ENCODE results near the gene TIMM23. TPM values are rescaled to one million over a fixed set of nuclear protein-coding genes. Genes with fewer than 3 reads are reported as not detected.
A peak's percentile ranks its signal among the peaks of the same experiment; 100 is the strongest.

TIMM23 gene
- total RNA-seq, 1 donor from 2014 or later: 47.6 TPM

- Histone ChIP-seq H3K27ac (no peak overlapping the region), H3K4me3 (no peak overlapping the region), H3K4me1 (peaks cover 91% of the 10 kb centered on the region), H3K27me3 (no peaks in the 10 kb centered on the region), H3K36me3 (no peaks in the 10 kb centered on the region), H3K9me3 (no peaks in the 10 kb centered on the region)
- intact Hi-C loops (cut with DNase I): no loop called here
- TF ChIP-seq POLR2A (IDR thresholded peaks at IDR 0.05): no peak
- no peak for TF ChIP-seq POLR2AphosphoS5 (IDR thresholded peaks at IDR 0.05; ENCODE audit: insufficient read depth in 1 of 2, low read depth in 1 of 2)
- TF ChIP-seq CTCF (IDR thresholded peaks at IDR 0.05): no peak
- no peak for DNase-seq (ENCODE audit: extremely low spot score in 2 of 2)
These were observed 53.1 kb downstream of the TIMM23 start for GRCh38 chr10:46025406-46025805.

- Histone ChIP-seq H3K9me3 (no peaks in the 10 kb centered on the region), H3K36me3 (no peaks in the 10 kb centered on the region), H3K4me1 (peaks cover 88% of the 10 kb centered on the region), H3K27ac (no peak overlapping the region), H3K27me3 (no peaks in the 10 kb centered on the region), H3K4me3 (no peak overlapping the region)
- no peak for TF ChIP-seq POLR2AphosphoS5 (IDR thresholded peaks at IDR 0.05; ENCODE audit: insufficient read depth in 1 of 2, low read depth in 1 of 2)
- no peak for TF ChIP-seq POLR2A (IDR thresholded peaks at IDR 0.05)
- no peak for TF ChIP-seq CTCF (IDR thresholded peaks at IDR 0.05)
- intact Hi-C loops (cut with DNase I): no loop called here
- DNase-seq (ENCODE audit: extremely low spot score in 2 of 2): no peak
These were observed 53.8 kb downstream of the TIMM23 start for GRCh38 chr10:46026106-46026505.

GRCh38 chr10:46028584-46029460 is 56.5 kb downstream of the TIMM23 start:
- peak in 1 of 2 donors; percentile 36 for TF ChIP-seq POLR2AphosphoS5 (IDR thresholded peaks at IDR 0.05; ENCODE audit: insufficient read depth in 1 of 2, low read depth in 1 of 2)
- peak in 1 of 3 experiments; percentile 21 for TF ChIP-seq CTCF (IDR thresholded peaks at IDR 0.05)
- TF ChIP-seq POLR2A (IDR thresholded peaks at IDR 0.05): no peak
- H3K27me3 ChIP-seq: no peaks in the 10 kb centered on the region
- H3K4me3 ChIP-seq: peak overlapping the region; percentile 75 to 83
- intact Hi-C loops (cut with DNase I): no loop called here
- peaks cover 67% of the 10 kb centered on the region for H3K4me1 ChIP-seq
- DNase-seq (ENCODE audit: extremely low spot score in 2 of 2): no peak
- H3K36me3 ChIP-seq: no peaks in the 10 kb centered on the region
- no peaks in the 10 kb centered on the region for H3K9me3 ChIP-seq
- peak overlapping the region; percentile 94 for H3K27ac ChIP-seq

DNA sequence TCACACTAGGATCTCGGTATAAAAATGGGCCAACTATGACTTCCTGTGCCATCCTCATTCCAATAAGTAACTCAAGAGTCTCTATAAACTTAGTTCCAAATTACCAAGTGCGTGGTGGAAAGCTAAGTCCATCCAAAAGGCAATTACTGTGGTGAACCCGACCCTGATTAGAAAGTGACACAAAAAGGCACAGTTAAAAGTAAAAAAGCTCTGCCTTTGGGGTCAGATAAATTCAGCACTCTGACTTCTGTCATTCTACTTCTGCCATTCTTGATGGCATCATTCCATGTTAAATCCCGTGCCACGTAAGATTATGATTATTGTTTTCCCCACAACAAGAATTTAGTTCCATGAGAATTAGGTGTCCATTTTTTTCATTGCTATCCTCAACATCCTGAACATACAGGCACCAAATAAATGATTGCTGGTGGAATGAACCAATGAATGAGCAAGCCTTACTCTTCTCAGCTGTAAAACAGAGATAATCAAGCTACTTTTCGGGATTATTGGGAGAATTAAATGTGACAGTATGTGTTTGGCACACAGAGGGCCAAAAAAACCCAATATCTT is 57.3 kb downstream of the TIMM23 start:
- H3K4me1 ChIP-seq: peaks cover 59% of the 10 kb centered on the region

More for the DNA sequence above, 57.3 kb downstream of the TIMM23 start:
- H3K9me3 ChIP-seq: no peaks in the 10 kb centered on the region
- no peaks in the 10 kb centered on the region for H3K27me3 ChIP-seq
- no peak for TF ChIP-seq CTCF (IDR thresholded peaks at IDR 0.05)
- no peak for TF ChIP-seq POLR2A (IDR thresholded peaks at IDR 0.05)
- no peak for TF ChIP-seq POLR2AphosphoS5 (IDR thresholded peaks at IDR 0.05; ENCODE audit: insufficient read depth in 1 of 2, low read depth in 1 of 2)
- intact Hi-C loops (cut with DNase I): no loop called here
- H3K4me3 ChIP-seq: peak overlapping the region; percentile 75 to 83
- H3K27ac ChIP-seq: peak overlapping the region; percentile 94
- H3K36me3 ChIP-seq: no peaks in the 10 kb centered on the region
- no peak for DNase-seq (ENCODE audit: extremely low spot score in 2 of 2)
